B cell (primary cell): Measurements from ENCODE around the gene CD34. TPM values are rescaled to one million over a fixed set of nuclear protein-coding genes. Genes with fewer than 3 reads are reported as not detected.

Experiments used
- ATAC-seq: fragments of 200-7000 bp; cut with Tn5 transposase; one replicate; pipeline ENCODE4 v1.10.0; 2021; ENCODE audit warnings: low read depth, mild to moderate bottlenecking, moderate number of reproducible peaks, moderate library complexity
- CTCF ChIA-PET: fragments of 350-600 bp; sonication (Branson Sonifier 250); formaldehyde crosslinking; loops from one replicate; lab custom pipeline; 2021; ENCODE audit warnings: antibody characterized with exemption, inconsistent platforms; lab: Charles Lee
- POLR2A ChIA-PET: fragments of 350-600 bp; sonication (Branson Sonifier 250); formaldehyde crosslinking; loops from one replicate; lab custom pipeline; 2021; ENCODE audit warnings: antibody characterized with exemption; lab: Charles Lee
- DNase-seq: peaks from one replicate; pipeline ENCODE4 v3.0.0; 2013
- H2AFZ ChIP-seq: 2 replicates; pipeline ENCODE4 v1.6.1; 2012; ENCODE audit warnings: mild to moderate bottlenecking, low read depth, low read length; ENCODE audit not compliant: insufficient read depth, poor library complexity, severe bottlenecking
- H3K27ac ChIP-seq, 2 donors: 1 replicate in 1 of 2; 2 replicates in 1 of 2; pipeline ENCODE4 v1.5.1; 2012 to 2013; ENCODE audit warnings: low read length in 2 of 2, mild to moderate bottlenecking in 2 of 2, moderate library complexity in 1 of 2
- H3K27me3 ChIP-seq, 4 experiments: fragments of 200-600 bp in 1 of 4; sonication (generic) in 1 of 4; replicated peaks in 1 of 4; 1 replicate in 2 of 4; 2 replicates in 2 of 4; pipeline versions ENCODE4 v1.6.1 to v1.7.0; 2013 to 2016; ENCODE audit warnings: low read length in 3 of 4, mild to moderate bottlenecking in 2 of 4, mixed read lengths in 1 of 4, moderate library complexity in 1 of 4; ENCODE audit not compliant: insufficient read depth in 4 of 4, control insufficient read depth in 3 of 4; ENCODE audit errors: control extremely low read depth in 1 of 4
- H3K36me3 ChIP-seq, 2 experiments: replicated peaks in 1 of 2; 1 replicate in 1 of 2; 2 replicates in 1 of 2; pipeline versions ENCODE4 v1.6.1 to v1.7.1; 2013; ENCODE audit warnings: low read length in 1 of 2; ENCODE audit not compliant: insufficient read depth in 2 of 2, control insufficient read depth in 1 of 2; ENCODE audit errors: control extremely low read depth in 1 of 2, extremely low read depth in 1 of 2
- H3K4me1 ChIP-seq, 2 donors: fragments of 200-600 bp in 1 of 2; sonication (generic) in 1 of 2; 1 replicate in 1 of 2; 2 replicates in 1 of 2; pipeline versions ENCODE4 v1.5.1 to v1.6.1; 2013 to 2017; ENCODE audit warnings: low read length in 2 of 2; ENCODE audit not compliant: control insufficient read depth in 2 of 2, insufficient read depth in 2 of 2
- H3K4me2 ChIP-seq: replicated peaks from 2 replicates; pipeline ENCODE3; 2012; ENCODE audit warnings: mild to moderate bottlenecking, low read depth, low read length; ENCODE audit not compliant: poor library complexity, severe bottlenecking
- H3K4me3 ChIP-seq, 5 experiments: fragments of 200-600 bp in 1 of 5; sonication (generic) in 1 of 5; 1 replicate in 3 of 5; 2 replicates in 2 of 5; pipeline versions ENCODE4 v1.5.1 to v1.7.0; 2011 to 2016; ENCODE audit warnings: low read length in 4 of 5, mild to moderate bottlenecking in 4 of 5, low read depth in 2 of 5, control low read depth in 1 of 5, moderate library complexity in 1 of 5; ENCODE audit not compliant: insufficient read depth in 1 of 5; ENCODE audit errors: control extremely low read depth in 1 of 5, extremely low read depth in 1 of 5
- H3K79me2 ChIP-seq: fragments of 200-600 bp; sonication (generic); one replicate; pipeline ENCODE4 v1.6.0; 2016; ENCODE audit warnings: low read length; ENCODE audit not compliant: control insufficient read depth, insufficient read depth
- H3K9ac ChIP-seq: fragments of 200-600 bp; sonication (generic); 2 replicates; pipeline ENCODE4 v1.6.1; 2017; ENCODE audit warnings: mild to moderate bottlenecking, low read length, moderate library complexity
- H3K9me3 ChIP-seq, 3 donors: one replicate each; pipeline versions ENCODE4 v1.6.1 to v1.7.1; 2013; ENCODE audit warnings: low read length in 2 of 3; ENCODE audit not compliant: control insufficient read depth in 2 of 3, insufficient read depth in 1 of 3; ENCODE audit errors: control extremely low read depth in 1 of 3
- H4K20me1 ChIP-seq: 2 replicates; pipeline ENCODE4 v1.6.0; 2012; ENCODE audit warnings: mild to moderate bottlenecking, low read length; ENCODE audit not compliant: insufficient read depth, control insufficient read depth, poor library complexity, severe bottlenecking
- H3K27ac Mint-ChIP-seq: one replicate; pipeline ENCODE4 v1.8.0; 2021; ENCODE audit warnings: mixed read lengths
- H3K27me3 Mint-ChIP-seq: one replicate; pipeline ENCODE4 v1.8.0; 2021; ENCODE audit warnings: mixed read lengths
- H3K4me1 Mint-ChIP-seq: one replicate; pipeline ENCODE4 v1.8.0; 2021; ENCODE audit warnings: mixed read lengths
- H3K4me3 Mint-ChIP-seq: one replicate; pipeline ENCODE4 v1.8.0; 2021; ENCODE audit warnings: mixed read lengths
- H3K9me3 Mint-ChIP-seq: one replicate; pipeline ENCODE4 v1.8.0; 2022; ENCODE audit warnings: mixed read lengths; ENCODE audit not compliant: insufficient read depth
- CTCF ChIP-seq: fragments of 200-600 bp; IDR thresholded peaks from one replicate; pipeline ENCODE4 v1.8.0; 2022; ENCODE audit warnings: antibody characterized with exemption, mild to moderate bottlenecking
- EZH2 ChIP-seq: IDR thresholded peaks from 2 replicates; pipeline ENCODE4 v1.6.1; 2012; ENCODE audit warnings: borderline replicate concordance, low read depth, mild to moderate bottlenecking, moderate library complexity, low read length; ENCODE audit not compliant: insufficient read depth, poor library complexity, severe bottlenecking
- WGBS: methylation state at CpG from one replicate; pipeline ENCODE4 v1.1.5; 2013; ENCODE audit warnings: missing lambda C conversion rate; ENCODE audit not compliant: insufficient coverage; 5-methylcytosine and 5-hydroxymethylcytosine counted together
- intact Hi-C: fragments of 100-400 bp; cut with micrococcal nuclease; formaldehyde crosslinking; loops from one replicate; pipeline ENCODE4 v1.10.0; 2022
- polyA plus RNA-seq: library from polyadenylated mRNA; depleted of rRNA; stranded (reverse); fragments of >200 nt; gene quantifications from 2 replicates; pipeline ENCODE4 v1.2.3, GENCODE V29; 2012
- total RNA-seq, 2 donors: library from RNA; stranded (reverse); fragments of 120-200 nt in 1 of 2; gene quantifications; 1 replicate in 1 of 2; 2 replicates in 1 of 2; pipeline versions ENCODE4 v1.2.3 to v1.2.4, GENCODE V29; 2013 to 2022

CD34 gene
- total and polyA plus RNA-seq, 2 donors (not counting 1 experiment from before 2014, with no cell fraction given), result not detected

GRCh38 chr1:207861442-207862177, 49.3 kb downstream of the CD34 start:
- Histone ChIP-seq H2AFZ (no peak overlapping the region), H3K27me3 (no peaks in the 10 kb centered on the region), H3K27ac (peak overlapping the region in 1 of 2 donors; percentile 6), H3K9me3 (no peaks in the 10 kb centered on the region), H3K9ac (no peak overlapping the region), H4K20me1 (peaks cover 38% of the 10 kb centered on the region), H3K4me3 (no peak overlapping the region), H3K4me2 (peak overlapping the region; percentile 7), H3K4me1 (peaks cover 36 to 43% of the 10 kb centered on the region in 2 donors), H3K79me2 (peaks cover 98% of the 10 kb centered on the region), H3K36me3 (peaks cover 0 to 50% of the 10 kb centered on the region in 2 experiments)
- TF ChIP-seq CTCF, result no peak
- no peak for TF ChIP-seq EZH2
- H3K4me1 Mint-ChIP-seq, result peaks cover 47% of the 10 kb centered on the region
- CTCF ChIA-PET, result interaction anchor here (0.6 to 3.9 kb wide), 10 partner anchors 8 to 64 kb away, joined by 3 to 13 read pairs (median 6); no protein-coding TSS in a partner anchor
- ATAC-seq (no peak), DNase-seq (no peak)
- H3K4me3 Mint-ChIP-seq, result peak overlapping the region; percentile 1
- no peaks in the 10 kb centered on the region for H3K27me3 Mint-ChIP-seq
- 17% methylated on average over 9 of the region's 9 CpGs for WGBS
- peak overlapping the region; percentile 23 for H3K27ac Mint-ChIP-seq
- POLR2A ChIA-PET, result interaction anchor here (0.7 to 0.8 kb wide), 2 partner anchors 14 to 41 kb away, joined by 3 to 6 read pairs; no protein-coding TSS in a partner anchor
- no peaks in the 10 kb centered on the region for H3K9me3 Mint-ChIP-seq
- intact Hi-C loops, result no loop called here

- Mint-ChIP-seq H3K27me3 (no peaks in the 10 kb centered on the region), H3K27ac (no peak overlapping the region), H3K9me3 (no peaks in the 10 kb centered on the region), H3K4me1 (peaks cover 43% of the 10 kb centered on the region), H3K4me3 (no peak overlapping the region)
- H2AFZ ChIP-seq, result no peak overlapping the region
- intact Hi-C loops, result no loop called here
- no peaks in the 10 kb centered on the region for H3K27me3 ChIP-seq
- no peak overlapping the region for H3K27ac ChIP-seq
- H3K36me3 ChIP-seq, result peaks cover 0 to 51% of the 10 kb centered on the region in 2 experiments
- DNase-seq, result no peak
- WGBS, result 100% methylated on average over 5 of the region's 5 CpGs
- ChIA-PET CTCF (interaction anchor here (1.3 to 3.9 kb wide), 4 partner anchors 9 to 49 kb away, joined by 3 to 13 read pairs (median 8); no protein-coding TSS in a partner anchor), POLR2A (interaction anchor here (1.0 kb wide), 1 partner anchor 37 kb away, joined by 3 read pairs; no protein-coding TSS in a partner anchor)
- H3K4me1 ChIP-seq, result peaks cover 31 to 42% of the 10 kb centered on the region in 2 donors
- ATAC-seq, result no peak
- H3K4me2 ChIP-seq, result no peak overlapping the region
- peaks cover 49% of the 10 kb centered on the region for H4K20me1 ChIP-seq
- H3K9ac ChIP-seq, result no peak overlapping the region
- H3K4me3 ChIP-seq, result no peak overlapping the region
- H3K79me2 ChIP-seq, result peaks cover 99% of the 10 kb centered on the region
- no peak for TF ChIP-seq EZH2
- no peak for TF ChIP-seq CTCF
- no peaks in the 10 kb centered on the region for H3K9me3 ChIP-seq
Observed at GRCh38 chr1:207860531-207860930, 50.4 kb downstream of the CD34 start.
